Measurements from ENCODE around the gene CD274.

DNA sequence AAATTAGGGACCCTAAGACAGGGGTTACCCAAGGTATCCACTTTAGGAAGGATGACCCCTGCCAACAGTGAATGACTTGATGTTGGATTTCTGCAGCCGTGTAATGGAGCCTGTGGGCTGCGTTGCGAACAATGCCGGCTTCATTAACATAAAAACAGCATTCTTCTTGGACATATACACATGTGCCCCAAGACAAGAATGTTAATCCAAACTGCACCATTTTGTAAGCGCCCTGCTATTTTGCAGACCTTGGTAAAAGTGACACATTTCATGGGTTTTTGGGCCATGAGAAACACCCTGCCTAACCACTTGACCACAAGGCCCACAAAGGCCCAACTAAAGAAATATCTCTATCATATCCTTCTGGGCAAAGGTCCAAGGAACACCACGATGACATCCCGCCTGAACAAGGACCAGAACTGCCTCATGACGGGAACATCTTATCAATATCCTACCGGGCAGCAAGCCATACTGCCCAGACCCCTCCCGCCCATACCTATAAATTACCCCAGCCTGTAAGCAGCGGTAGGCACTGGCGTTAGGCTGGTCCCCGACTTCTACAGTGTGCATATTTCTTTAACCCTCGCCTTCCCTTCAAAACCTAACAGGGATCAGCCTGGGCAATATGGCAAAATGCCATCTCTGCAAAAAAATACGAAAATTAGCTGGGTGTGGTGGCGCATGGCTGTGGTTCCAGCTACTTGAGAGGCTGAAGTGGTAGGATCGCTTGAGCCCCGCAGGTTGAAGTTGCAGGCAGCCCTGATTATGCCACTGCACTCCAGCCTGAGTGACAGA, 50.3 kb downstream of the CD274 start:
- TF ChIP-seq, protein P1, sequence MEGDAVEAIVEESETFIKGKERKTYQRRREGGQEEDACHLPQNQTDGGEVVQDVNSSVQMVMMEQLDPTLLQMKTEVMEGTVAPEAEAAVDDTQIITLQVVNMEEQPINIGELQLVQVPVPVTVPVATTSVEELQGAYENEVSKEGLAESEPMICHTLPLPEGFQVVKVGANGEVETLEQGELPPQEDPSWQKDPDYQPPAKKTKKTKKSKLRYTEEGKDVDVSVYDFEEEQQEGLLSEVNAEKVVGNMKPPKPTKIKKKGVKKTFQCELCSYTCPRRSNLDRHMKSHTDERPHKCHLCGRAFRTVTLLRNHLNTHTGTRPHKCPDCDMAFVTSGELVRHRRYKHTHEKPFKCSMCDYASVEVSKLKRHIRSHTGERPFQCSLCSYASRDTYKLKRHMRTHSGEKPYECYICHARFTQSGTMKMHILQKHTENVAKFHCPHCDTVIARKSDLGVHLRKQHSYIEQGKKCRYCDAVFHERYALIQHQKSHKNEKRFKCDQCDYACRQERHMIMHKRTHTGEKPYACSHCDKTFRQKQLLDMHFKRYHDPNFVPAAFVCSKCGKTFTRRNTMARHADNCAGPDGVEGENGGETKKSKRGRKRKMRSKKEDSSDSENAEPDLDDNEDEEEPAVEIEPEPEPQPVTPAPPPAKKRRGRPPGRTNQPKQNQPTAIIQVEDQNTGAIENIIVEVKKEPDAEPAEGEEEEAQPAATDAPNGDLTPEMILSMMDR (conservative IDR thresholded peaks at IDR 0.05; ENCODE audit: low read length), result no peak
- no peak for TF ChIP-seq EZH2phosphoT487 (IDR thresholded peaks at IDR 0.05; ENCODE audit: borderline replicate concordance)
